ENCODE measurements around the gene OTP. TPM values are rescaled to one million over a fixed set of nuclear protein-coding genes. Genes with fewer than 3 reads are reported as not detected.

Gene OTP
- total RNA-seq, 2 donors from 2014 or later = not detected

GRCh38 chr5:77632526-77633206 is 5.8 kb downstream of the OTP start:
- Histone ChIP-seq H3K4me1 (replicated peaks) (no peaks in the 10 kb centered on the region), H3K4me3 (no peak overlapping the region), H3K36me3 (no peaks in the 10 kb centered on the region), H3K27ac (no peak overlapping the region), H3K9me3 (no peaks in the 10 kb centered on the region), H3K27me3 (replicated peaks; ENCODE audit: insufficient read depth) (peaks cover 49% of the 10 kb centered on the region)
- TF ChIP-seq, protein P1, sequence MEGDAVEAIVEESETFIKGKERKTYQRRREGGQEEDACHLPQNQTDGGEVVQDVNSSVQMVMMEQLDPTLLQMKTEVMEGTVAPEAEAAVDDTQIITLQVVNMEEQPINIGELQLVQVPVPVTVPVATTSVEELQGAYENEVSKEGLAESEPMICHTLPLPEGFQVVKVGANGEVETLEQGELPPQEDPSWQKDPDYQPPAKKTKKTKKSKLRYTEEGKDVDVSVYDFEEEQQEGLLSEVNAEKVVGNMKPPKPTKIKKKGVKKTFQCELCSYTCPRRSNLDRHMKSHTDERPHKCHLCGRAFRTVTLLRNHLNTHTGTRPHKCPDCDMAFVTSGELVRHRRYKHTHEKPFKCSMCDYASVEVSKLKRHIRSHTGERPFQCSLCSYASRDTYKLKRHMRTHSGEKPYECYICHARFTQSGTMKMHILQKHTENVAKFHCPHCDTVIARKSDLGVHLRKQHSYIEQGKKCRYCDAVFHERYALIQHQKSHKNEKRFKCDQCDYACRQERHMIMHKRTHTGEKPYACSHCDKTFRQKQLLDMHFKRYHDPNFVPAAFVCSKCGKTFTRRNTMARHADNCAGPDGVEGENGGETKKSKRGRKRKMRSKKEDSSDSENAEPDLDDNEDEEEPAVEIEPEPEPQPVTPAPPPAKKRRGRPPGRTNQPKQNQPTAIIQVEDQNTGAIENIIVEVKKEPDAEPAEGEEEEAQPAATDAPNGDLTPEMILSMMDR (IDR thresholded peaks at IDR 0.05) = no peak
- no peak for TF ChIP-seq POLR2A (IDR thresholded peaks at IDR 0.05)
- no peak for TF ChIP-seq POLR2AphosphoS5 (IDR thresholded peaks at IDR 0.05)
- DNase-seq (ENCODE audit: low spot score) = no peak
- intact Hi-C loops (cut with DNase I) = no loop called here
- 6% methylated on average over 33 of the region's 33 CpGs for WGBS

- Histone ChIP-seq H3K9me3 (no peaks in the 10 kb centered on the region), H3K4me3 (peak overlapping the region; percentile 19 to 29), H3K36me3 (no peaks in the 10 kb centered on the region), H3K27me3 (replicated peaks; ENCODE audit: insufficient read depth) (peaks cover 30% of the 10 kb centered on the region), H3K27ac (no peak overlapping the region), H3K4me1 (replicated peaks) (no peaks in the 10 kb centered on the region)
- TF ChIP-seq, protein P1 (IDR thresholded peaks at IDR 0.05) = peak in 1 of 4 experiments; percentile 18
- TF ChIP-seq POLR2A (IDR thresholded peaks at IDR 0.05) = no peak
- WGBS = 1% methylated on average over 58 of the region's 65 CpGs
- DNase-seq (ENCODE audit: low spot score) = no peak
- intact Hi-C loops (cut with DNase I) = no loop called here
Measured at GRCh38 chr5:77630114-77630680, 8.3 kb downstream of the OTP start.

- intact Hi-C loops (cut with DNase I) = no loop called here
- Histone ChIP-seq H3K9me3 (no peaks in the 10 kb centered on the region), H3K36me3 (no peaks in the 10 kb centered on the region), H3K27me3 (replicated peaks; ENCODE audit: insufficient read depth) (peaks cover 26% of the 10 kb centered on the region), H3K27ac (no peak overlapping the region), H3K4me1 (replicated peaks) (no peaks in the 10 kb centered on the region), H3K4me3 (peak overlapping the region; percentile 19 to 29)
- TF ChIP-seq POLR2A (IDR thresholded peaks at IDR 0.05) (no peak), POLR2AphosphoS5 (IDR thresholded peaks at IDR 0.05) (no peak)
- TF ChIP-seq, protein P1 (IDR thresholded peaks at IDR 0.05) = no peak
- no peak for DNase-seq (ENCODE audit: low spot score)
- WGBS = 5% methylated on average over 47 of the region's 52 CpGs
Measured at GRCh38 chr5:77629509-77630113, 8.9 kb downstream of the OTP start.

DNA sequence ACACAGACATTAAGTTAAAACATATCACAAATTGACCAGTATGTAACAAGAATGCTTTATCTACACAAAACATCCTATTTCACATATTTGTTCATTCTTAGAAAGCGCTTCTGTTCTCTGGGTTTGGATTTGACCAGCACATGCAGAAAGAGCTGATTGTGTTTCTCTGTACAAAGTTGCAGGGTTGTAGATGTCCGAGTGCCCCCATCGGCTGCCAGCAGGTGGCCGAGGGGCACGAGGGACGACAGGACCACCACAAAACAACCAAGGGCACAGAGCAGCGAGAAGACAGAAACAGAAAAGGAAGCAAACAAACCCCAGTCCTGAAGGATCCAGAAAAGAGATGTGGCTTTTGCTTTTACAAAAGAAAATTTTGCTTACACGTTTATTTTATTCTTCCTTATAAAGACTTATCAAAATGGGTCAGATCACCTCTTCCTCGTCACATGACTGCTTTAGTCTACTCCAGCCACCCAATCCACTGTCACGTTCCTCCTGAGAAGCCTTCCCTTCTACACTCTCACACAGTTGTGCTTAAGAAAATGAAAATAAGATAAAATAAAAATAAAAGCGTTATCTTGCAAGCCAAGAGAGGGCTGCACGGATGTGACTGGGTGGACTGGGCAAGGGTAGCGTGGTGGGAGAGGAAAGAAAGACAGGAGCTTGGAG is 9.5 kb downstream of the OTP start:
- intact Hi-C loops (cut with DNase I) = no loop called here
- H3K4me3 ChIP-seq = no peak overlapping the region
- 11% methylated on average over 13 of the region's 13 CpGs for WGBS
- no peaks in the 10 kb centered on the region for H3K36me3 ChIP-seq
- H3K27me3 ChIP-seq (replicated peaks; ENCODE audit: insufficient read depth) = peaks cover 29% of the 10 kb centered on the region
- no peak for DNase-seq (ENCODE audit: low spot score)
- no peak for TF ChIP-seq POLR2A (IDR thresholded peaks at IDR 0.05)
- TF ChIP-seq POLR2AphosphoS5 (IDR thresholded peaks at IDR 0.05) = no peak
- TF ChIP-seq, protein P1 (IDR thresholded peaks at IDR 0.05) = no peak
- H3K4me1 ChIP-seq (replicated peaks) = no peaks in the 10 kb centered on the region
- H3K9me3 ChIP-seq = no peaks in the 10 kb centered on the region
- no peak overlapping the region for H3K27ac ChIP-seq

All from prostate gland (tissue), 2 donors.